DMS53 treated with DMSO at 0.1 percent for 48 hours (cell line): Measurements from ENCODE around the gene GHR.

Experiments used
- DNase-seq: peaks from one replicate; lab custom pipeline; 2025; ENCODE audit not compliant: unreplicated experiment; lab: John Stamatoyannopoulos, UW

The GHR gene

GRCh38 chr5:42515504-42515903 is 92.3 kb downstream of the GHR start:
- DNase-seq = no peak

GRCh38 chr5:42516282-42517042 is 93.2 kb downstream of the GHR start:
- DNase-seq = no peak

- DNase-seq = no peak
Observed at GRCh38 chr5:42517164-42517563, 93.9 kb downstream of the GHR start.

DNA sequence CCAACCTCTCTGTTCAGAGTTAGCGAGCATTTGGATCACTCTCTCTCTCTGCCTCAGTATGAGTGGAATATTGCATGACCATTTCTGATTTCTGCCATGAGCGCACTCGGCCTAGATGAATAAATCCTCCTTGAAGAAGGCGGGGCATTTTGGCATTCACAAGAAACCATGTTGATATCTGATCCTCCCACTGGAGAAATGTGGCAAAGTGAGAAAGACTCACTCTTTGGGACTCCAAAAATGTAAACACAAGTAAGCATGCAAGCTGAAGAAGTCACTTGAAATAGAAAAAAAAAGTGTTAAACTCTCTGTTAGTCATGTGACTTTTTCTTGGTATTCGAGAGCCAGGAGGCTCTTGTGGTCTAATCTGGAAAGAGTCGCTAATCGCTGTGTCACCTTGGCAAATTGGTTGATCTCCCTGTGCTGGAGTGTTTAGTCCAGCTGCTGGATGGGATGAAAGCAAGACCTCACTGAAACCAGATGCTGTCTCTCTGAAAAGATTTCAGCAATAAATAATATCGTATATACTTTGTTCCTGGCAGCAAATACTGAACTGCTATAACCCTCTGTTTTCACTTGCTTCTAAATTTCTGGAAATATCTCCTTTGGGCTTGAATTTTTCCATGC is 95.5 kb downstream of the GHR start:
- no peak for DNase-seq

- DNase-seq = no peak
Observed at GRCh38 chr5:42520203-42520602, 97.0 kb downstream of the GHR start.

DNA sequence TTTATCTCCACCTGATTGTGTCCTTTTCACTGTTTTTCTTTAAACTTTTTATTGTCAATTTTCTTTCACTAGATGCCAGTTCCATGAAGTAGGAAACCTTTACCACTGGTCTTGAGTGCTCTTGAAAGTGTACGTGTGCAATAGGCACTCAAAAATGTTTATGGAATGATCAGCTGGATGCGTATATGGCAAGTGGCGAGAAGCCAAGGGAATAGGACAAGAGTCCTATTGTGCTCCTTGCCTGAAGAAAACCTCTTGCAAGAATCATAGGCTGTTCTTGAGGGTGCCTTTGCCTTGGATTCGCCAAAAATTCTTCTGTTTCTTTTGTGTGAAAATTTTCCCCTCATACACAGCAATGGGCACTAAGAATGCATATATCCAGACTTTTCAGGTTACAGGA is 97.7 kb downstream of the GHR start:
- no peak for DNase-seq

- DNase-seq = no peak
Observed at GRCh38 chr5:42521406-42521805, 98.2 kb downstream of the GHR start.

DNA sequence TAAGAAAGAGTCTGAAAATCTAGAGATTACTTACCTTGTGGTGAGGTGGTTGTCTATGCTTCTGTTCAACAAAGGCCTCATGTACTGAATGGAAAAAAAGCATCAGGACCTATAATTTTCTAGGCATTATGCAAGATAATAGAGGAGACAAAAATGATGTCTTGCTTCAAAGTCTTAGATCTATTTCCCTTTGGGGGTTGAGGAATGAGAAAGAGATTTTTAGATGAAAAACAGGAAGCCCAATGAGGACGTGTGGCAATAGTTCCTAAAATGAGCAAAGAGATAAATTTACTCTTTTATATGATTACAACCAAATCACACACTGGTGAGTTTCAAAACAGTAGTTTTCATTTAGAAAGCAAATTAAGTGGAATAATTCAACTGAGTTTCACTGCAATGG is 99.5 kb downstream of the GHR start:
- DNase-seq = no peak

- no peak for DNase-seq
Observed at GRCh38 chr5:42526179-42526578, 102.9 kb downstream of the GHR start.

- DNase-seq = no peak
Observed at GRCh38 chr5:42531611-42532010, 108.4 kb downstream of the GHR start.

DNA sequence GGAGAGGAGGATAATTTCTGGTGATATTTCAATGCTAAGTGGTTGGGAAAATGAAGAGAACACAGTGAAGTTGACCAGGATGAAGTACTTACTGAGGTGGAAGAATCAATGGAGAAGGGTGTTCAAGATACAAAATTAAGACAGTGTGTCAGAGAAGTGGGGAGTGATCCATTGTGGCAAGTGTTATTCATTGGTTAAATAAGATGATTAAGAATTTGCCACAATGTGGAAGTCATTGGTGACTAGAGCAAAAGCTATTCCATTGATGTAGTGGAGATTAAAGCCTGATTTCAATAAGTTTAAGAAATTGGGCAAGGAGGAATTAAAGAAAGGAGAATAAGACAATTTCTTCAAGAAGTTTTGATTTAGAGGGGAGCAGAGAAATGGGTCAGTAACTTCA is 118.9 kb downstream of the GHR start:
- no peak for DNase-seq

- no peak for DNase-seq
Observed at GRCh38 chr5:42543774-42544173, 120.5 kb downstream of the GHR start.

GRCh38 chr5:42545038-42545437 is 121.8 kb downstream of the GHR start:
- DNase-seq = no peak

DNA sequence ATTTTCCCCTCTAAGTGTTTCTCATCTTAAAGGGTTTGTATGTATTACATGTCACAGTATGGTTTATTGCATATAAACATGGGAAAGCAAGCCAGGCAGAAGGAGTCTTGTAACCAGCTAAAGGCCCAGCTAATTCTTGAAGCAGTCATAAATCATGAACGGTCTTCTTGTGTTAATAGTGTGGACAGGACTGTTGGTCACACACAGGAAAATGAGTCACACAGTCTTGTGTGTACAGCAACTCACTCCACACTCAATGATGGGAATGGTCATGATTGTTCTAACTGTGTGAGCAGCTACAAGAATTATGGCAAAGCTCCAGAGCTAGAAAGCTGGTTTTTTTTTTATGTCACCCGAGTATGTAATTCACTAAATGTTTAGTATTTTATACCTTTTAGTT is 123.9 kb downstream of the GHR start:
- peak; percentile 29 for DNase-seq

DNA sequence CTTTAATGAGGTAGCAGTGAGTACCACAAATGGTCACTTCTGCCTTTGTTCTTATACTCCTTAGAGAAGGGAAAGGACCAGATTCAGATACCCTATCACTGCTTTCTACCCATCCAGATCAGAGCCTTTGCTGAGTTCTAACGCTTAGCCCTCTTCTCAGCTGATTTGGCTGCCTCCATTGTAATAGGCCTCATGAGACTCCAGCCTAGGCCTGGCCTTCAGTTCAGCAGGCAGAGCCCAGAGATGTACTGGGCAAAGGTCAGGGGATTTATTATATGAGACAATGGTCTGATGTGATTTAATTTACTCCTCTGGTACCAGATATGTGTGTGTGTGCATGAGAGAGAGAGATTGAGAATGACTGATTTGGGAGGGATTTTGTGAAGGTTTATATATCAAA is 124.7 kb downstream of the GHR start:
- no peak for DNase-seq

- no peak for DNase-seq
Observed at GRCh38 chr5:42552597-42552996, 129.4 kb downstream of the GHR start.

DNA sequence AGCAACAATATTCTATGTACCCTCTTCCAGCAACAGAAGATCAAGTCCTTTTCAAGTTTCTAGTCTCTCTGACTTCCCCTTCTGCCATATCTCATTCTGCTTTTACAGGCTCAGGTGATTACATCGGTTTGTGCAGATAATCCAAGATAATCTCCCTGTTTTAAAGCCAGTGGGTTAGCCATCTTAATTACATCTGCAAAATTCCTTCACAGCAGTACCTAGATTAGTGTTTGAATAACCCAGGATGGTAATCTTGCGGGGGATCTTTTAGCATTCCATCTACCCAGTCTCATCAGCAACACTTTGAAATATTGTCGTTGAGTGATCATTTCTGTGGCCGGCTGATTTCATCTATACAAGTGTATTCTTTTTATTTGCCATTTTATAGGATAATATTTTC is 130.2 kb downstream of the GHR start:
- DNase-seq = no peak

GRCh38 chr5:42555010-42555409 is 131.8 kb downstream of the GHR start:
- DNase-seq = no peak

- no peak for DNase-seq
Observed at GRCh38 chr5:42555797-42556196, 132.6 kb downstream of the GHR start.

DNA sequence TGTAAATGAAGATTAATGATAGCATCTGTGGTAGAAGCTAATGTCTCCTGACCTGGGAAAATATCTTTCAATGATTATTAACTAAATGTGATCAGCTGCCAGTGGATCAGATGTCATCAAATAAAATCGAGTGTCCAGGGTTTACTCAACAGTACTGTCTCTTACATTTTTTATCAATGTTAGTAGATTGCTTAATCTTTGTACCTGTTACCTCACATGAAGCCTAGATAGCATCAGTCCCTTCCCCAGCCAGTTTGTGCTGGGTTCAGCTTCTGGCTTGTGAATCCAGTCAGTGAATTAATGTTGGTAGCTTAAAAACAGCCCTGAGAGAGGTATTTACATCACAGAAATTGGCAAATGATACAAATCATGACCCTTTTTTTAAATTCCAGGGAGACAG is 134.4 kb downstream of the GHR start:
- no peak for DNase-seq

- DNase-seq = no peak
Observed at GRCh38 chr5:42561656-42562055, 138.4 kb downstream of the GHR start.

DNA sequence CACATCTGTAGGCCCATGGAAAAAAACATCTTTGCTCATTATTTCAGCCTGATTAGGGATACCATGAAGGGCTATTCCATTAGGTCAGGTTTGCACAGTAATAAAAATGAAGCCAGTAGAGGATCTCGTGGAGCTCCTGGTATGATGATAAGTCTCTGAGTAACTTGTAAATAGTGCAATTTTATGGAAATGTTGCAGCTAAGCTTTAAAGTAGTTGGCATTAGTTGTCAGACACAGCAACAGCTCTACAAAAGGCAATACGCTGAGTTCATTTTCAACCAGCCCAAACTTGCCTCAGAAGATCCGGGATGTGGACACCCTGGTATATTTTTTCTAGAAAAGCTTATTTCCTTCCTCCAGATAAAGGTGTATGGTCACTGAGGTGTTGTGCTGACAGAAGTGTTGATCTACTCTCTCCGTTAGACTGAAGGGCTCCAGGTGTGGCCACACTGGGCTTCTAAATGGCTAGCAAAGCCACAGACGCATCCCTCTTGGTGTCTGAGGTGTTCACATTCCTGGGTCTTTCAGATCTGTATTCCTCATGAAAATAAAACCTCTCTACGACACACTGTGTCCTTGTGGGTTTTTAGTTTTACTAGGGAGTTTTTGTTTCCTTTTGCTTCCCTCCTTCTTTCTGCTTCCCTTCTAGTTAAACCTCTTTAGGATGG is 141.6 kb downstream of the GHR start:
- no peak for DNase-seq
